Left cardiac atrium (tissue), 4 donors: ENCODE results near the gene SNTG2. TPM values are rescaled to one million over a fixed set of nuclear protein-coding genes. Genes with fewer than 3 reads are reported as not detected.

Experiments used
- ATAC-seq, 2 donors: fragments of 200-7000 bp; cut with Tn5 transposase; one replicate each; pipeline ENCODE4 v1.9.1; 2020; ENCODE audit warnings: mild to moderate bottlenecking in 2 of 2, moderate library complexity in 2 of 2
- DNase-seq: peaks from one replicate; pipeline ENCODE4 v3.0.0-alpha.2; 2020
- intact Hi-C, 2 donors: fragments of 100-400 bp; cut with DNase I; formaldehyde crosslinking; loops; one replicate each; pipeline versions ENCODE4 v1.14.1 to v1.15.1; 2022 to 2023
- total RNA-seq, 2 donors: library from RNA; stranded (reverse); fragmentation: NEBNext Ultra II Directional; extraction: Animal tissue kit (Norgen Biotek cat#: 25700); gene quantifications; one replicate each; pipeline ENCODE4 v1.2.1, GENCODE V29; 2021
- donor health status: DM: no; HTN: yes; CAD: no.
- donor health status: DM: no; HTN: yes; CAD: no; lungs with severe emphysema.
- donor health status: DM: yes; HTN: yes; CAD: no.
- donor health status: Dilated cardiomyopathy.

The SNTG2 gene
- total RNA-seq, 2 donors from 2014 or later = 1.6 to 2.9 TPM

DNA sequence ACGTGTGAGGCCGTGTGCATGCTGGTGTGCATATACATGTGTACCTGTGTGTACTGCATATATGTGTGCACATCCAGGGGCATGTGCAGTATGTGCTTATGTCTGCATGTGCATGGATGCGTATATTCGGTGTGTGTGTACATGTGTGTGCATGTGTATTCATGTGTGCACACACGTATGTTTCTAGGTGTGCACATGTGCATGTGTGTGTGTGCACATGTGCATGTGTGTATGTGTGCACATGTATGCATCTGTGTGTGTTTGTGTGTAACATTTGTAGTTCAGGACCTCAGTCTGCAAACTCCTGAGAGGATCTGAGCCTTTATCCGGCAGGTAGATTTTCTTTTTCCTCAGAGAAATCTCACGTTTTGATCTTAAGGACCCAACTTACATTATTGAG lies 201.7 kb downstream of the SNTG2 start:
- DNase-seq (no peak), ATAC-seq (no peak)
- intact Hi-C loops = no loop called here

DNA sequence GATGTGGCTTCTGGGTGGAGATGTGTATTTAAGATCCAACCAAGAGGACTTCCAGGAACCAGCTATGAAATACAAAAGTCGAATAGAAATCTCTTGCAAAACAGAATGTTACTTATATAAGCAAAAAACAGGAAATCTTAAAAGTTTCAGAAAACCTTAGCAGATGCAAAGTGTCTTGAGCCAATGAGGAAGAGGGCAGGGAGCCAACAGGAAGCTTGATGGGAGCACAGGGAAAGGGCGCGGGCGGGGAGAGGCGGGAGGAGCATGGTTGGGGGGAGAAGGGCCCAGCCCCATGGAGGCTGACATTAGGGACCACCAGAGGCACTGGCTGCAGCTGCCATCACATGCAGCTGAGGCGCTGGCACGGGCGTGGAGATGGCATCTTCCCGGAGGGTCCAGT lies 203.3 kb downstream of the SNTG2 start:
- intact Hi-C loops = no loop called here
- ATAC-seq = peak in 1 of 2 donors; percentile 71
- DNase-seq = peak; percentile 83

DNA sequence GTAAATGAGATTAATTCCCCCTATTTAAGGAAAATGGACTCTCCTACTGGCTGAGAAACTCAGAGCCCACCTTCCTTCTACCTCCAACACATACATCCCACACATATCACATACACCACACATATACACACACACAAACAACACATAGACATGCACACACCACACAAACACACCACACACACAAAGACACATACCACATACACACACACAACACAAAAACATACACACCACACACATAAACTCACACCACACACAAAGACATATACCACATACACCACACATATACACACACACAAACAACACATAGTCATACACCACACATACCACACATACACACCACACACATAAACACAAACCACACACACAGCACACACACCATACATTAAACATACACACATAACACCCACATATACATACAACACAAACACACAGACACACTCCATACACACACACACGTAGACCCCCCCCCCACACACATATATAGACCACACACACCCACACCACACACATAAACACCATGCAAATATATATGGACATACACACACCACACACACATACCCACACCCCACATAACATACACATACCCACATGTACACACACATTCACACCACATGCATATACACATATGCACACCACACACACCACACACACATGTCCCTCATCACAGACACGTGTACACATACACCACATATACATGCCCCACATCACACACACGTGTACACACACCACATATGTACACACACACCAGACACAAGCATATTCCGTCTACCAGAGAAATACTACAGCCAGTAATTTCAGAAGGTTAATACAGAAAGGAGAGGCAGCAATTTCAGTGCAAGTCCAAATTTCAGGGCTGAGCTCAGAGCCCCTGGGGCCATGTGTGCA lies 204.3 kb downstream of the SNTG2 start:
- no peak for DNase-seq
- ATAC-seq = no peak
- intact Hi-C loops = no loop called here

DNA sequence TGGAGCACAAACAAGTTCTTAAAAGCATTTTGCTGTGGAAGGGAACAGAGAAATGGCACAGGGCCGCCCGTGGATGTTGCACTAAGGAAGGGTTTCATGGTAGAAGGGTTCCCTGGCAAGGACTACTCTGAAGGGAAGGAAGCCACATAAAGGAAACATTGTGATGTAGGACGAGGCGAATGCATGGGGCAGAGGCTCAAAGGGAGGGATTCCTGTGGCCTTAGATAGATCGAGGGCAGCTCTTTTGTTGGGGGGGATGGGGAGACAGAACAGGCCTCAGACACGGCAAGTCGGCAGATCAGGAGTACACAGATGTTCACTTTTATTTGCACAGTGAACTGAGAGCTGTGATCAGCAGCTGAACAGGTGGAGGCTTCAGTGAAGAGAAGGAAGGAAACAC lies 205.4 kb downstream of the SNTG2 start:
- DNase-seq (no peak), ATAC-seq (no peak)
- intact Hi-C loops = no loop called here

DNA sequence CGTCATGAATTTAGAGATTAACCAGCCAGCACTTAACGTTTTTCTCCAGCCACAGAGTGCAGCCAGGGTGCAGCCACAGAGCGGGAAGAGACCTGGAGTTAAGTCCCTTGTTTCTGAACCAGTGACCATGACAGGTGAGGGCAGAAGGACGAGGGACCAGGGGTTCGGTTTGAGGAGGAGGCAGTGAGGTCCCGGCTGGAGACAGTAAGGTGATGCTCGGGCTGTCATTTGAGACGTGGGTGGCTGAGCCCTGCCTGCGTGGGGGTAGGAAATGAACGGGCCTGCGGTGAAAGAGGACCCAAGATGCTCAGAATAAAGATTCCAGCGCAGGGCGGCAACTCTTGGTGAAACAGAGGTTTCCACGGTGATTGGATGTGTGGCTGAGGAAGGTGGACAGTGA lies 205.9 kb downstream of the SNTG2 start:
- intact Hi-C loops = no loop called here
- ATAC-seq (no peak), DNase-seq (no peak)

DNA sequence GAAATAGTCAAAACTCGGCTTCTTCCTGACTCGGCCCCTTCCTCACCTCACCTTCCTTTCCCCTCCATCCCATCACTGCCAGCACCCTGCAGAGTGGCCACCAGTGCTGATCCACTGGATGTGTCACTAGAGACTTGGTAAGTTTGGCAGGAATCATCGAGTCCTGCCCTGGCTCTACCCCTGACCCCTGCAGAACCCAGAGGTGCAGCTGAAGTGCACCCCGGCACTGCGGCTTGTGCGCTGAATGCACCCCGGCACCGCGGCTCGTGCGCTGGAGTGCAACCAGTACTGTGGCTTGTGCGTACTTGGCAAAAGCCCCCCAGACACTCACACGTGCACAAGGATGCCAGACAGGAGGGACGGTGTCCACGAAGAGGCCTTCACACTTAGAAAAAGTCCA lies 206.5 kb downstream of the SNTG2 start:
- ATAC-seq = no peak
- no peak for DNase-seq
- intact Hi-C loops = no loop called here

DNA sequence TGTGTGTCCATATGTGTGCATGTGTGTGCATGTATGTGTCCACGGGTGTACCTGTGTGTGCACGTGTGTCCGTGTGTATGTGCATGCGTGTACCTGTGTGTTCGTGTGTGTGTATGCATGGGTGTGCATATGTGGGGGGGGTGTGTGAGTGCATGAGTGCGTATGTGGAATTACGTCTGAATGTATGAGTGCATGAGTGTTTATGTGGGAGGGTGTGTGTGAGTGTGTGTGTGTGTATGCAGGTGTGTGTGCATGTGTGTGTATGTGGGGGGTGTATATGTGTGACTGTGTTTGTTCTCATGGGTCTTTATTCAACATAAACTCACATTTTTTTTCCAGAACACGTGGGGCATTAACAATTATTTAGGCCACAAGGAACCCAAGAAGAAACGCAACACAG lies 208.4 kb downstream of the SNTG2 start:
- ATAC-seq (no peak), DNase-seq (no peak)
- intact Hi-C loops = no loop called here

DNA sequence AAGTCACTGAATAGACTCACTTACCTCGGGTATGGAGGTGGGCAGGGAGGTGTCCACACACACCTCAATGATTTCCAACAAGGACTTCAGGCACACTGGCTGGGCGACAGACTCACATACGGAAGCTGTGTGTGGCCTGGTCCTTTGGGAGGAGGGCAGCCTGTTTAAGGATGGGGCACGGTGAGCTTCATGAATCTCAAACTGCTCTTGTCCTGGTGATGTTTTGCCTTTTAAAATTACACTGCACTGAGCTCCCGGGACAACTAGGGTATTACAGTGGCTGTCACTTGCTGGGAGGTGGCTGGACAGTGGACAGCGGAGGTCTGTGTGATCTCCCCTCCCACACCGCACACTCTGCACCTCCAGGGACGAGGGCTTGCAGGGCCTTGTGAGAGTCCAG lies 211.6 kb downstream of the SNTG2 start:
- no peak for DNase-seq
- no peak for ATAC-seq
- intact Hi-C loops = no loop called here

DNA sequence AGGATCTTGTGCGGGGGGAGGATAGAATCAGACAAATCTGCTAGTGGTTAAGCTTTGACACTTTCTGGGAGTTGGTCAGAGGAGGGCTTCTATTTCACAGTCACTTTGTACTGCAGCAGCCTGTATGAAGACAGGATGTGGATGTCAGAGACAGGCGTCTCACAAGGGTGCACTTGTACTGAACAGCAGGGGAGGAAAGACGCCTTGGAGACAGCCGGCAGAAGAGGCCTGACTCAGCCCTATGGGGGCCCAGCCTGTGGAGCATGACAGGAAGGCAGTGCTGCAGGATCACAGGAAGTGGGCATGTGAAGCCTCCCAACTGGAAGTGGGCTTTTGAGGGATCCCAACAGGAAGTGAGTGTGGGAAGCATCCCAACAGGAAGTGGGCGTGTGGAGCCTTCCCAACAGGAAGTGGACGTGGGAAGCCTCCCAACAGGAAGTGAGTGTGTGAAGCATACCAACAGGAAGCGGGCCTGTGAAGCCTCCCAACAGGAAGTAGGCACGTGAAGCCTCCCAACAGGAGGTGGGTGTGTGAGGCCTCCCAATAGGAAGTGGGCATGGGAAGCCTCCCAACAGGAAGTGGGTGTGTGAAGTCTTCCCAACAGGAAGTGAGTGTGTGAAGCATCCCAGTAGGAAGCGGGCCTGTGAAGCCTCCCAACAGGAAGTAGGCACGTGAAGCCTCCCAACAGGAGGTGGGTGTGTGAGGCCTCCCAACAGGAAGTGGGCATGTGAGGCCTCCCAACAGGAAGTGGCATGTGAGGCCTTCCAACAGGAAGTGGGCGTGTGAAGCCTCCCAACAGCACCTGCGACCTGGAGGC lies 212.3 kb downstream of the SNTG2 start:
- DNase-seq = peak; percentile 51
- peak in 1 of 2 donors; percentile 16 for ATAC-seq
- intact Hi-C loops = no loop called here

DNA sequence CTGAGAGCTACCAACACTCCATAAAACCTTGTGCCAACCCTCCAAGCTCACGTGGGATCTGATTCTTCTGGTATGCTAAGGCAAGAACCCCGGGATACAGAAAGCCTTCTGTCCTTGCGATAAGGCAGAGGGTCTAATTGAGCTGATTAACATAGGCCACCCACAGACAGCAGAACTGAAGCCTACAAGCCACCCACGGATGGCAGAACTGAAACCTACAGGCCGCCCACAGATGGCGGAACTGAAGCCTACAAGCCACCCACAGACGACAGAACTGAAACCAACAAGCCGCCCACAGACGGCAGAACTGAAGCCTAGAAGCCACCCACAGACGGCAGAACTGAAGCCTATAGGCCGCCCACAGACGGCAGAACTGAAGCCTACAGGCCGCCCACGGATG lies 216.3 kb downstream of the SNTG2 start:
- no peak for ATAC-seq
- no peak for DNase-seq
- intact Hi-C loops = no loop called here

DNA sequence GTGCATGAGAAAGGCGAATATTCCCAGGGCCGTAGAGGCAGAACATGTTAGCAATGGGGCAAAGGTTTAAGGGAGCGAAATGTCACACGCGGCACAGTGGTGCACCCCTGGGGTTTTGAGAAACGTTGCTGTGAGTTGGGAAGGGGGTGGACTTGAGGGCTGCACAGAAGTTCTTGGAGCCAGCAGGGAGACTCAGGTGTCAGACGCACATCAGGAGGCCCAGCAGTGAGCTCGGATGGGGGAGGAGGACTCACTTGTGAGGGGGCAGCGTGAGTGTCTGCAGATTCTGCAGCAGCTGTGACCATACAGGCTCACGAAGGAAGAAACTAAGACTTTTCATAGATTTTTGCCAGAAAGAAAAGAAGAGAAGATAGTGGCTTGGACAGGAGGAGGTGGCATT lies 218.2 kb downstream of the SNTG2 start:
- intact Hi-C loops = no loop called here
- ATAC-seq (no peak), DNase-seq (no peak)

DNA sequence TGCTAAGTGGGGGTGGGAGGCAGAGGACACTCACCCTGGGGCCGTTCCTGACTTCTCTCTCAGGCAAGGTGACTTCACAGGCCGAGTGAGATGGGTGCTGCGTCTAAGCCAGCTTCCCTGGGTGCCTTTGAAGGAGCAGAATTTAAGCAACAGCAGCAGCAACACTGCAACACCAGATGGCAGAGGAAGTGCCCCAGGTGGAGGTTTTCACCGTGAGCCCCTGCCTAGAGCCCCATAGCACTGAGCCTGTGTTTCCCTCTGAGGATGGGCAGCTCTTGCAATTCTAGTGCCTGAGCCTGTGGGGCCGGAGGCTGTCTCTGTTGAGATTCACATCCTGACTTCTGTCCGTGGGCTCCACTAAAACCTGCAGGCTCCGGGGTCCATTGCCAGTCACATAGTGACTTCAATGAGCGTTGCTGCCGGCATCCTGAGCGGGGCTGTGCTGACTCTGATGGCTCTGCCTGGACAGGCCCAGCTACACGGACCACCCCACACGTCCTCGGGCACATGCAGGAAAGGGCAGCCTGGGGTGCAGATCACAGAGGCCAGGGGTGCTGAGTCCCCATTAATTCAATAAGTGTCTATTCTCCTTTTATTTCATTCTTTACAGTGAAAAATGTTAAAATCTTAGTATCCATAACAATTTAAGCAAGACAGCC lies 218.8 kb downstream of the SNTG2 start:
- intact Hi-C loops = no loop called here
- ATAC-seq = no peak
- no peak for DNase-seq

DNA sequence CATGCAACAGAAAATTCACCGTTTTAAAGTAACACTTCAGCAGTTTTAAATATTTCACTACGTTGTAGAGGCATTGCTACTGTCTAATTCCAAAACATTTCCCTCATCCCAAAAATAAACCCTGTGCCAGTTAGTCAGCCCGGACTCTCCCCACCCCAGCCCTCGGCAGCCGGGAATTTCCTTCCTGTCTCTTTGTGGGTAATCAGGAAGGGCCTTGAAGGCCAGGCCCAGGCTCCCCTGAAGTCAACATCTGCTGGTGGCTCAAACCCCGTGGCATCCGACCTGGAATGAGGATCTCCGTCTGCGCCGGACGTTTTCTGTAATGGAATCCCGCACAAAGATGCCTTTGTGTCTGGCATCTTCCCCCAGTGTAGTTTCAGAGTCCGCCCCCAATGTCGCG lies 219.6 kb downstream of the SNTG2 start:
- DNase-seq (peak; percentile 40), ATAC-seq (peak in 1 of 2 donors; percentile 34)
- intact Hi-C loops = no loop called here

DNA sequence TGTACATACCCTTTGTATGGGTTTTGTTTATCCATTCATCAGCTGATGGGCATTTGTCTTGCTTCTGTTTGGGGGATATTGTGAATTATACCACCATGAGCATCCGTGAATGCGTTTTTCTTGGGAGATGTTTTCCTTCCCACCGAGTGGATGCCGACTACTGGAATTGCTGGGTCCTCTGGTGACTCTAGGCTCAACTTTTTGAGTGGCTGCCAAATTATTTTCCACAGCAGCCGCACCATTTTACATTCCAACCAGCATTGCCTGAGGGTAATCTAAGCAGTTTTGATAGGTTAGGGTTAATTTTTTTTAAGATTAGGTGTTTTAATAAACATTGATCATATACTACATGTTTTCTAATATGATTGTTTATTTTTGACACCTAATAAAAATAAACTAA lies 220.1 kb downstream of the SNTG2 start:
- DNase-seq = no peak
- no peak for ATAC-seq
- intact Hi-C loops = no loop called here

DNA sequence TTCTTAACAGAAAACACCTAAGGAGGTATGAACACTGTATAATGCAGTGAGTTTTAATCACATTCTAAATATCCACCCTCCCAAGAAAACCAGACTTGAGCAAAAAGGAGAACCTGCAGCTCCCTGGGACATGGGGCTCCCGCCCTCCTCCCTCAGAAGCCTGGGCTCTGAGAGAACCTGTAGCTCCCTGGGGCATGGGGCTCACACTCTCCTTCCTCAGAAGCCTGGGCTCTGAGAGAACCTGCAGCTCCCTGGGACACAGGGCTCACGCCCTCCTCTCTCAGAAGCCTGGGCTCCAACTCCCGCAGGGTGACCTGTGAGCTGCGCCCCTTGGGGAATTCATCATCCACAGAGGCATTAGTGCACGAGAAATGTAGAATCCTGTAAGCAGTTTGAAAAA lies 222.9 kb downstream of the SNTG2 start:
- no peak for ATAC-seq
- intact Hi-C loops = no loop called here
- DNase-seq = no peak

DNA sequence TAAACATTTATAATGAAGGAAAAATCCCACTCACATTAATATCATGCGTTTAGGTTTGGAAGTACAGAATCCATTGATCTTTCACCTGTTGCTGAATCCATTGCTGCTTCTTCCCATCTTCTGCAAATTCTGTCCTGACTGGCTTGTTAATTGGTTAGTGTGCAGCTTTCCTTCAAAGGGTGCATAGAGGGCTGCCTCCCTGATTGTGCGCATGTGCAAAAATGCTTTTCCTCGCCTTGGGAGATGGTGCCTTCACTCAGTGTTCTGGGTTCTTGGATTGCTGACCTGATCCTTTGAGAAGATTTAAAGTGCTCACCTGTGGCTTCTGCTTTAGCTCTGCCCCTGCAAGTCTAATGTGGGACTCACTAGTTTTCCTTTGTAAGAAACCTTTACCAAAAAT lies 231.2 kb downstream of the SNTG2 start:
- intact Hi-C loops = no loop called here
- no peak for DNase-seq
- no peak for ATAC-seq

DNA sequence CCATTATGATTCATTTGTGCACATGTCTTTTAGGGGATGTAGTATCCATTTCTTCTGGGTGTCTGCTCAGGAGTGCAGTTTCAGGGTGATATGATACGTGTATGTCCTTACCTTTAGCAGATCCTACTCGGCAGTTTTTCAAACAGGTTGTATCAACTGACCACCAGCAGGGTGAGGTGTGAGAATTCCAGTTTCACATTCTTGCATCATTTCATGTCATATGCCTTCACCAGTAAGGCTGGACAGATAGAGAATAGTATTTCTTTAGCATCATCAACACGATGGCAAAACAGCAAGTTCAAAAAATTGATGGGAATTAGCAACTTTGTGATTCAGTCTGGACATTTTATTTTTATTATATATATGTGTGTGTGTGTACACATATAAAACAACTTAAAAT lies 232.7 kb downstream of the SNTG2 start:
- ATAC-seq (no peak), DNase-seq (no peak)
- intact Hi-C loops = no loop called here

DNA sequence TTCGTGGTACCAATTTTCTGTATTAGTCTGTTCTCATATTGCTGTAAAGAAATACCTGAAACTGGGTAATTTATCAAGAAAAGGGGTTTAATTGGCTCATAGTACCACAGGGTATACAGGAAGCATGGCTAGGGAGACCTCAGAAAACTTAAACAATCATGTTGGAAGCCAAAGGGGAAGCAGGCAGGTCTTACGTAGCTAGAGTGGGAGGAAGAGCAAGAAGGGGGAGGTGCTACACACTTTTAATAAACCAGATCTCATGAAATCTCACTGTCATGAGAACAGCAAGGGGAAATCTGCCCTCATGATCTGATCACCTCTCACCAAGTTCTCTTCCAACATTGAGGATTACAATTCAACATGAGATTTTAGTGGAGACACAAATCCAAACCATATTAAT lies 235.8 kb downstream of the SNTG2 start:
- ATAC-seq (no peak), DNase-seq (no peak)
- intact Hi-C loops = no loop called here

DNA sequence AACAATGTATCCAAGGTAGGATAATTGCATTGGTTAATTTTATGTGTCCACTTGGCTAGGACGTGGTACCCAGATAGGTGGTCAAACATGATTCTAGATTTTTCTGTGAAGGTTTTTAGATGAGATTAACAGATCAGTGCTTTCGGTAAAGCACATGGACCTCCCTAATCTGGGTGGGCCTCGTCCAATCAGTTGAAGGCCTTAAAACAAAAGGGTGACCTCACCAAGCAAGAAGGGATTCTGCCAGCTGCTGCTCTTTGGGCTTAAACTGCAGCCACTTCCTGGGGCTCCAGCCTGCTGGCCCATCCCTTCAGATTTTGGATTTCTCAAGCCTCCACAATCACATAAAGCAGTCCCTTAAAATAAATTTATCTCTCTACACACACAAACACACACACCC lies 236.5 kb downstream of the SNTG2 start:
- ATAC-seq = no peak
- no peak for DNase-seq
- intact Hi-C loops = no loop called here

DNA sequence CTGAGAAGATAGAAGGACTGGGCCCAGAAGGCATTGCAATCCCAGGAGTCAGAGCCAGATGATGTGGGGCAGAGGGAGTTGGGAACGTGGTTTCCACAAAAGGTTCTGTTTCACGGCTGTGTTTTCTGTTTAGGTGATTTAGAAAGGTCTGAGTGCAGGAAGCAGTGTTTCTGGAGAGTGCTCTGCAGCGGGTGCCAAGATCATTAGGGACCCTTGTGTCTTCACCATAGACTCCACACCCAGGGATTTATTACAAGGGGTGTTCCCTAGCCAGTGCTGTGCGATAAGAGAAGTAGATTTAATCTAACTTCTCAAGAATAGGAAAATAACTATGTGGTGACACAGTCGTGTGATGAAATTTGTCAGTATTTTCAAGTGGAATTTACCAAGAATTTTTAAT lies 241.5 kb downstream of the SNTG2 start:
- intact Hi-C loops = no loop called here
- DNase-seq = no peak
- ATAC-seq = no peak
